MG63 (cell line): ENCODE measurements around the gene KIRREL1. TPM values are rescaled to one million over a fixed set of nuclear protein-coding genes. Genes with fewer than 3 reads are reported as not detected.

ENCODE experiments used
- DNase-seq: peaks from one replicate; pipeline ENCODE4 v3.0.0-alpha.2; 2020
- H3K27me3 ChIP-seq: fragments of 250-450 bp; sonication (Bioruptor Pico); 2 replicates; pipeline ENCODE4 v1.5.1; 2020; ENCODE audit warnings: mild to moderate bottlenecking, moderate library complexity
- H3K36me3 ChIP-seq: fragments of 250-450 bp; sonication (Bioruptor Pico); 2 replicates; pipeline ENCODE4 v1.5.1; 2020; ENCODE audit warnings: mild to moderate bottlenecking, moderate library complexity
- H3K4me3 ChIP-seq: fragments of 250-450 bp; sonication (Bioruptor Pico); 2 replicates; pipeline ENCODE4 v1.5.1; 2020; ENCODE audit warnings: mild to moderate bottlenecking, moderate library complexity
- H3K9me3 ChIP-seq: fragments of 250-450 bp; sonication (Bioruptor Pico); 2 replicates; pipeline ENCODE4 v1.5.1; 2020; ENCODE audit warnings: mild to moderate bottlenecking, moderate library complexity
- total RNA-seq: library from RNA; depleted of rRNA; stranded (reverse); fragments of >200 nt; shearing (Covaris generic); gene quantifications from 2 replicates; pipeline ENCODE4 v1.2.3, GENCODE V29; 2014; ENCODE audit warnings: low replicate concordance

KIRREL1 gene
- total RNA-seq, 1 experiment from 2014 or later = 26.3 TPM

DNA sequence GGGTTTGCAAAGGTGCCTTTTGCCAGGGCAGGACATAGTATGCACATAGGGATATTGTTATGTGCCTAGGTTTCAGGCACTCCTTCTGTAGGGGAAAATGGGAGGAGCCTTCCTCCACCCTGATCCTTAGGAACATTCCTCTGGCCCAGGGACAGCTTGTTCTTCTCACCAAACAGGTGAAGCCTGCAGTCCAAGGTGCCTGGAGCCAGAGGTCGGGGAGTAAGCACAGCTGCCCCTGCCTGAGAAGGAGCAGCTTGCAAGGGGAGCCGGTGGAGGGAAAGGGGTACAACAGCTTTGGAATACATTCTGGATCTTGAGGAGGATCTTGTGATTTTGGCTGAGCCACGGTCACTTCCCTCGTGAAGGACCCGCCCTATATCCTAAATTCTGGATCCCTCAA, 104.8 kb downstream of the KIRREL1 start:
- Histone ChIP-seq H3K36me3 (peaks cover 32% of the 10 kb centered on the region), H3K9me3 (no peaks in the 10 kb centered on the region), H3K27me3 (no peaks in the 10 kb centered on the region), H3K4me3 (no peak overlapping the region)
- DNase-seq = no peak

DNA sequence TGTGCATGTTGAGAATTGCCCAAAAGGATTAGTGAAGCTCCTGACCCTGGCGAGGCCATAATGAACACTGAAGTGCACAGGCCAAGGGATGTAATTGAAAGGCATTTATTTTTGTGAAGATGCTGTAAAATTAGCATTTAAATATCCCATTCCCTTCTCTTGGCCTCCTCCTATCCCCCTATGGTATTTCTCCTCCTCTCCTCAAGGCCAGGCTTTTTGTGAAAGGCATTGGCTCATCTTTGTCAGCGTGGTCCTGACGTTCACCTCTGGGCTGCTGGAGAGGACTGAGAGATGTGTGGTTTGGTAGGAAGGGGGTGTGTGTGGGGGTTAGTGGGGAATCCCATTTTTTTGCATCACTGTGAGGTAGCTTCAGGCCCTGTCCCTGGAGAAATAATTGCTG, 105.7 kb downstream of the KIRREL1 start:
- Histone ChIP-seq H3K36me3 (peaks cover 22% of the 10 kb centered on the region), H3K9me3 (no peaks in the 10 kb centered on the region), H3K27me3 (no peaks in the 10 kb centered on the region), H3K4me3 (no peak overlapping the region)
- no peak for DNase-seq

GRCh38 chr1:158100498-158100897, 107.1 kb downstream of the KIRREL1 start:
- H3K4me3 ChIP-seq = no peak overlapping the region
- no peaks in the 10 kb centered on the region for H3K27me3 ChIP-seq
- peaks cover 12% of the 10 kb centered on the region for H3K36me3 ChIP-seq
- no peaks in the 10 kb centered on the region for H3K9me3 ChIP-seq
- DNase-seq = no peak

GRCh38 chr1:158101455-158101854, 108.0 kb downstream of the KIRREL1 start:
- DNase-seq = no peak
- Histone ChIP-seq H3K9me3 (no peaks in the 10 kb centered on the region), H3K4me3 (no peak overlapping the region), H3K27me3 (no peaks in the 10 kb centered on the region), H3K36me3 (peaks cover 6% of the 10 kb centered on the region; the same call in 1 of the 2 replicates)

GRCh38 chr1:158101927-158102326, 108.5 kb downstream of the KIRREL1 start:
- DNase-seq = no peak
- Histone ChIP-seq H3K4me3 (no peak overlapping the region), H3K36me3 (peaks cover 4% of the 10 kb centered on the region; the same call in 1 of the 2 replicates), H3K27me3 (no peaks in the 10 kb centered on the region), H3K9me3 (no peaks in the 10 kb centered on the region)

GRCh38 chr1:158102881-158103674, 109.6 kb downstream of the KIRREL1 start:
- Histone ChIP-seq H3K9me3 (no peaks in the 10 kb centered on the region), H3K4me3 (no peak overlapping the region), H3K36me3 (no peaks in the 10 kb centered on the region), H3K27me3 (no peaks in the 10 kb centered on the region)
- DNase-seq = no peak

DNA sequence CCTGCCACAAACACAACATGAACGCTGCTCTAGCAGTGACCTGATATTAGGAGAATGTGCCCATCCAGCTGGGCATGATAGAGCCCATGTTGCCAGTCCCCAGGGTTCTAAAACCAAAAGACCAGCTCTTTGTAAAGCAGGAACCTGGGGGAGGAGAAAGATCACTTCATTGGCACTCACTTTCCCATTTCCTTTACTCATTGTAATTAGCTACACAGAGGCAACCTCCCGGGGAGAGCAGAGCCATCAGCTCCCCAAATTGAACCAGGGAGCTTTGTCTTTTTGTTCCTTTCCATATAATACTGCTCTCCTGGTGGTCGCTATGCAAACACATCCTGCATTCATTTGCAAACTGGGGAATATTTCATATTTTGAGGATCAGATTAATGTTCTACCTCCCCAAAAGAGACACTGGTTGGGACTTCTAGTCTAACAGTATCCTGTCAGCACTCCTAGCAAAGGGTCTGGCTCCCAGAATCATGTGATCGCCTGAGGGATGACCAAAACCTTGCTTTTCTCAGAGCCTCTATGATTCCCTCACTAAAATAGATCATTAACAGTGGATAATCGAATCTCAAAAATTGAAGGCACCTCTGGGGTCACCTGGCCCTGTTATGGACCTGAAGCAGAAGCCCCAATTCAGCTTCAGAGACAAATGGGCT, 110.5 kb downstream of the KIRREL1 start:
- DNase-seq = no peak
- Histone ChIP-seq H3K4me3 (no peak overlapping the region), H3K27me3 (no peaks in the 10 kb centered on the region), H3K36me3 (no peaks in the 10 kb centered on the region), H3K9me3 (no peaks in the 10 kb centered on the region)

DNA sequence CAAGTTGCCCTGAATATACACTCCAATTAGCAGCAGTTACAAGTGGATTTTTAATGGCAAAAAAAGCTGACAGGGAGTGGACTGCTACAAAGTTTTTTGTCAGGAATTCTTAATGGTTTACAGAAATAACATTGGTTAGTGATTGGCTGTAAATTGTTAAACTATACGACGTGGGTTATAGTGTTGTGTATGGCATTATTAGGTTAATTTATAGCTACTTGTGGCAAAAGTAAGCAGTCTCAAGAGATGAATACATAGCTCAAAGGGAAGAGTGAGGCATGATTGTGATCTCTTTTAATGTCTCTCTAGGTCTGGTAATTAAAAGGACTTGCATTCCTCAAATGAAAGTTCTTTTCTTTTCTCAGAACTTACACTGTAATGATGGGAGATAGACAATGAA, 111.4 kb downstream of the KIRREL1 start:
- no peak overlapping the region for H3K4me3 ChIP-seq
- H3K9me3 ChIP-seq = 0 out of 2 replicates have a peak, but pooled peaks cover 2% of the 10 kb centered on the region
- no peak for DNase-seq
- no peaks in the 10 kb centered on the region for H3K27me3 ChIP-seq
- no peaks in the 10 kb centered on the region for H3K36me3 ChIP-seq

DNA sequence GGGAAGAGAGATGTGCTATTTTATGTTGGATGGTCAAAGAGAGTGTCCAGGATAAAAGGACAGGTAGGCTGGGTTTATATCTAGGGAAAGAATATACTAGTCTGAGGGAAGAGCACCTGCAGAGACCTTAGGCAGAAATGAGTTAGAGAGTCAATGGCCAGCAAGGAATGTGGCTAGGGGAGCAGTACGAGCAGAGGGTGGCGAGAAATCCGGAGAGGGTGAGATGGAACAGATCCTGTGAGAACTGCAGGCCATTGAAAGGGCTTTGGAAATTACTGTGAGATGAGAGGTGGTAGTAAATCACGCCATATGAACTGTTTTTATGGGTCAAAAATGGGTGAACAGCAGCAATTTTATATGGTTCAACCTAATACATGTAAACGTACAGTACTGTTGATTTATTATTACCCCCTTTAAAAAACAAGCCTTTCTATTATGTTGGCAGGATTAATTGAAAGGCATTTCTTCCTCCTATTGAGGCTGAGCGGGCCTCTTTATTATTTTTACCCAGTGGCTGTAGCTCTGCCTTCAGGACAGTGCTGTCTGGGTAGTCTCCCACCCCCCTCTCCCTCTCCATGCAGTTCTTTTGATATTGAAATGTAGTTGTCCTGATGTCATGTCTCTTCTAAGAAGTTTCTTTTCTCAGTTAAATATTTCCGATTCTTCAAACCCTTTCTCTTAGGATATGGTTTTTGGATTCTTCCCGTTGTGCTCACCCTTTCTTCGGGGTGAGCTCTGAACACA, 112.1 kb downstream of the KIRREL1 start:
- Histone ChIP-seq H3K4me3 (no peak overlapping the region), H3K9me3 (0 out of 2 replicates have a peak, but pooled peaks cover 2% of the 10 kb centered on the region), H3K36me3 (no peaks in the 10 kb centered on the region), H3K27me3 (no peaks in the 10 kb centered on the region)
- no peak for DNase-seq

DNA sequence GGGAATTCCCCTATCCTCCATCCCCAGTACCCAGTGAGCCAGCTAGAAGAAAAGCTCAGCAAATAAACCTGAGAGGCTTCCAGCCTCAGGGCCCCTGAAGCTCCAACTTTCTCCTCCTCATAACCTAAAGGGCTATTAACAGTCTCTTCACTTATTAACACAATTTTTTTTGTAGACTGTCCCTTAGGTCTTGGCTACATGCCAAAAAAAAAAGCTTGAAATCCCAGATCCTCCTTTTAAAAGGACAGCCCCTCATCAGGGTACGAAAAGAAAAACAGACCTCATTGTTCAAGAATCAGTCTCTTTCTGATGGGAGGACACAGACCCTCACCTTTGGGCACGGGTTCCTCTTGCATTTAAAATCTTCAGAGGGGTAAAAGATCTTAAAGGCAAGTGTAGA, 114.5 kb downstream of the KIRREL1 start:
- no peaks in the 10 kb centered on the region for H3K27me3 ChIP-seq
- H3K4me3 ChIP-seq = no peak overlapping the region
- H3K9me3 ChIP-seq = 0 out of 2 replicates have a peak, but pooled peaks cover 2% of the 10 kb centered on the region
- no peak for DNase-seq
- no peaks in the 10 kb centered on the region for H3K36me3 ChIP-seq

GRCh38 chr1:158112994-158113758, 119.7 kb downstream of the KIRREL1 start:
- no peaks in the 10 kb centered on the region for H3K27me3 ChIP-seq
- peak; percentile 43 for DNase-seq
- H3K4me3 ChIP-seq = peak overlapping the region; percentile 34
- H3K9me3 ChIP-seq = 0 out of 2 replicates have a peak, but pooled peaks cover 2% of the 10 kb centered on the region
- no peaks in the 10 kb centered on the region for H3K36me3 ChIP-seq

DNA sequence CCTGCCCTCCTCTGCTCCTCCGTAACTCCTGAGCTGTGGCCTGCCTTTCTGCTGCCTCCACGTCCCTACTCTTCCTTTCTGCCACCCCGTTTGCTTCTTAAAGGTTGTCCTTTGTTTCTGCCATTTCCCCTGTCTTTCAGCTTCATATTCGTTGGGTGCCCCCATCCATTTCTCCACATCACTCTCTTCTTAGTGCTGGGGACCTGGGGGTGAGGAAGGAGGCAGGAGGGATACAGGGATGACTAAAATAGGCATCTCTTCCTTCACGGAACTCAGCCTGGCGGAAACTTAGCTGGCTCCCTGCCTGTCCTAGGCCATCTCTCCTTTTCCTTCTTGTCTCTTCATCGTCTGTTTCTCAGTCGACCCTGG, 120.3 kb downstream of the KIRREL1 start:
- no peak for DNase-seq
- Histone ChIP-seq H3K36me3 (no peaks in the 10 kb centered on the region), H3K27me3 (no peaks in the 10 kb centered on the region), H3K4me3 (peak overlapping the region; percentile 34; the same call in 1 of the 2 replicates), H3K9me3 (0 out of 2 replicates have a peak, but pooled peaks cover 2% of the 10 kb centered on the region)

- Histone ChIP-seq H3K27me3 (peaks cover 7% of the 10 kb centered on the region), H3K9me3 (no peaks in the 10 kb centered on the region), H3K4me3 (no peak overlapping the region), H3K36me3 (no peaks in the 10 kb centered on the region)
- DNase-seq = no peak
Observed at GRCh38 chr1:158115126-158115525, 121.7 kb downstream of the KIRREL1 start.

DNA sequence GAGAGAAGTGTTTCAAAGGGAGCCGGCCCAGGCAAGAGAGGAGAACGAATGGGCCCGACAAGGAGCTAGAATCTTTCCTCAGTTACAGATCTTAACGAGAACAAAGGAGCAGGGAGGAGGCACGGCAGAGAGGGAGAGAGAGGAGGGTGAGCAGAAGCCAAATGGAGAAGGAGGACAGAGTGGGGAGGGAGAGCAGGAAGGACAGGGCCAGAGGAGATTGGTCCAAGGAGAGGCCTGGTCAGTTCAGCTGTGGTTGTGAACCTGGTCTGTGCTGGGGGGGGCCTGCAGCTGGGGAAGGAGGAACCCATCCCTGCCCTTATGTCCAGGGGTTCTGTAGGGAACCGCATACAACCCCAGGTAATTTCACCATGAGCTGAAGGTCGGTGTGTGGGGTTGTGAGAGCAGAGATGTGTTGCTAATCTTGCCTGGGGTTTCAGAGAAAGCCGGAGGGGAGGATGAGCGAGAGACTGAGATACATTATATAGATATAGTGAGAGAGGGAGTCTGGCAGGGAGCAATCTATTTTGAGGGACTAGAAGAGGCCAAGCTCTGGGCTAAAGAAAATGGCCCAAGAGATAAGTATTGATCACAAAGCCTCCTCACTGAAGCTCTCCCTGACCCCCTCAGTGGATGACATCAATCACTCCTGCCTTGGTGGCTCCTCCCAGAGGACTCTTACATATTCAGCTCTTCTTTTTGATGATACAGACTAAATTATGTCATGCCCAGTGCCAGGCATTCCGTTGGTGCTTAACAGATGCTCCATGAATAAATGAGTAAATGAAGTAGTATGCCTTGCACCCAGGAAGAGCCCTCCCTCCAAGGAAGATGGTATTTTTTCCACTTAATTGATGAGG, 123.1 kb downstream of the KIRREL1 start:
- no peak overlapping the region for H3K4me3 ChIP-seq
- no peaks in the 10 kb centered on the region for H3K9me3 ChIP-seq
- no peak for DNase-seq
- H3K27me3 ChIP-seq = peaks cover 16% of the 10 kb centered on the region
- no peaks in the 10 kb centered on the region for H3K36me3 ChIP-seq

DNA sequence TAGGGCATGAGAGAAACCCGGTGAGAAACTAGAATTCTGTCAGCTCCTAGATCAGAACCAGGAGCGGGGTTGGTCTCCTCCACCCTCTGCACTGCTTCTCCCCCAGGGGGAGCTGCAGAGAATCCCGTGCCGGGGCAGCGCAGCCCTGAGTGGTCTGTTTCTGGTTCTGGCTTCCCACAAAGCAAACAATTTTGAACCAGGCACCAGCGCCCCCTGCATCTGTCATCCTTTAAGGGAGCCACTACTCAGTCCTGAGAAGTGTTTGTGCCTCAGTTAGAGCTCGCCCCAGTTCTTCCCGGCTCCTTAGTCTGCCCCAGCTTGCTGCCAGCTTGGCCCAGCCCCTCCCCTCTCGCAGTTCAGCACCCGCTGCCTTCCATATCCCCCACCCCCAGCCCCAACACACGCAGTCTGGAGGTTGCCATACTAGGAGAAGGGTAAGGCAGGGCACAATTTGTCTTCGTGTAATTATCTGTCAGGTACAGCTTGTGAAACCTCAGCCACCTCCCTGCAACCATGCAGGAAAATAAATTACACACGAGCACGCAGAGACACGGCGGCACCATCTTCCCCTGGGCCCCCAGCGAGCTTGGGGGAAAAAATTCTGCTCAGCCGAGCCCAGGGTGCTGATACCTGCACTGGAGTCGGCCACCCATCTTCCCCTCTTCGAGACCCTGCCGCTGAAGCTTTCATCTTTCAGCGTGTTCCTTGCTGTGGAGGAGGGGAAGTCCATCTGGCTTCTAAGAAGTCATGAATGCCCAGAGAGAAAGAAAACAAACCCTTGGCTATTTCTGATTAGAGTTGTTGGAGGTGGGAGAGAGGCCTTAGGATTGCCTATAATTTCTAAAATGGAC, 124.6 kb downstream of the KIRREL1 start:
- H3K36me3 ChIP-seq = no peaks in the 10 kb centered on the region
- no peak overlapping the region for H3K4me3 ChIP-seq
- peak; percentile 29 for DNase-seq
- no peaks in the 10 kb centered on the region for H3K9me3 ChIP-seq
- peaks cover 16% of the 10 kb centered on the region for H3K27me3 ChIP-seq
